SK-N-SH (cell line): ENCODE measurements around the gene IFIT1B. TPM values are rescaled to one million over a fixed set of nuclear protein-coding genes. Genes with fewer than 3 reads are reported as not detected.

ENCODE experiments used
- CTCF ChIA-PET: fragments of 300-600, 350-600 bp; formaldehyde crosslinking; extraction: SDS; loops from one replicate; lab custom pipeline; 2021; lab: Yijun Ruan, JAX
- POLR2A ChIA-PET: fragments of 350-600 bp; sonication (Branson Sonifier 250); formaldehyde crosslinking; extraction: SDS; loops from one replicate; lab custom pipeline; 2020; ENCODE audit warnings: antibody characterized with exemption, inconsistent platforms; lab: Yijun Ruan, JAX
- DNase-seq: peaks from one replicate; pipeline ENCODE4 v3.0.0; 2012
- H2AFZ ChIP-seq: fragments of 200-600 bp; sonication (generic); 2 replicates; pipeline ENCODE4 v1.8.1; 2016; ENCODE audit warnings: antibody characterized with exemption, mild to moderate bottlenecking, low read depth
- H3F3A ChIP-seq: fragments of 200-600 bp; sonication (generic); replicated peaks from 2 replicates; pipeline ENCODE3; 2016; ENCODE audit warnings: antibody characterized with exemption, mild to moderate bottlenecking; ENCODE audit not compliant: insufficient read depth
- H3K27ac ChIP-seq, 2 experiments: fragments of 200-500 bp in 1 of 2; fragments of 200-600 bp in 1 of 2; sonication (Bioruptor generic) in 1 of 2; sonication (generic), shearing (Covaris generic) in 1 of 2; 2 replicates each; pipeline versions ENCODE4 v1.5.1 to v1.6.1; 2014 to 2016; ENCODE audit warnings: low read depth in 2 of 2, inconsistent platforms in 1 of 2, low read length in 1 of 2, mild to moderate bottlenecking in 1 of 2, mixed read lengths in 1 of 2
- H3K27me3 ChIP-seq: fragments of 200-600 bp; sonication (generic), shearing (Covaris generic); 2 replicates; pipeline ENCODE4 v1.6.1; 2016; ENCODE audit warnings: mixed run types; ENCODE audit not compliant: insufficient read depth
- H3K36me3 ChIP-seq, 2 experiments: fragments of 200-500 bp in 1 of 2; fragments of 200-600 bp in 1 of 2; sonication (Bioruptor generic) in 1 of 2; sonication (generic) in 1 of 2; replicated peaks in 1 of 2; 2 replicates each; pipeline versions ENCODE3 to v1.5.1; 2014 to 2016; ENCODE audit warnings: low read length in 1 of 2, mild to moderate bottlenecking in 1 of 2; ENCODE audit not compliant: insufficient read depth in 2 of 2, control insufficient read depth in 1 of 2
- H3K4me1 ChIP-seq, 2 experiments: fragments of 200-500 bp in 1 of 2; fragments of 200-600 bp in 1 of 2; sonication (Bioruptor generic) in 1 of 2; sonication (generic), shearing (Covaris generic) in 1 of 2; 2 replicates each; pipeline versions ENCODE4 v1.5.1 to v1.6.1; 2014 to 2016; ENCODE audit warnings: low read depth in 1 of 2, low read length in 1 of 2, mixed run types in 1 of 2; ENCODE audit not compliant: insufficient read depth in 2 of 2, control insufficient read depth in 1 of 2
- H3K4me2 ChIP-seq: fragments of 200-600 bp; sonication (generic), shearing (Covaris generic); 2 replicates; pipeline ENCODE4 v1.6.1; 2017; ENCODE audit warnings: mixed run types
- H3K4me3 ChIP-seq, 2 experiments: fragments of 200-500 bp in 1 of 2; fragments of 200-600 bp in 1 of 2; sonication (Bioruptor generic) in 1 of 2; sonication (generic), shearing (Covaris generic) in 1 of 2; 2 replicates each; pipeline versions ENCODE4 v1.5.1 to v1.8.1; 2014 to 2016; ENCODE audit warnings: low read depth in 2 of 2, inconsistent platforms in 1 of 2, low read length in 1 of 2, mild to moderate bottlenecking in 1 of 2, mixed read lengths in 1 of 2, moderate library complexity in 1 of 2
- H3K79me2 ChIP-seq: fragments of 200-600 bp; sonication (generic); 2 replicates; pipeline ENCODE4 v1.8.1; 2017; ENCODE audit warnings: mild to moderate bottlenecking; ENCODE audit not compliant: insufficient read depth
- H3K9ac ChIP-seq: fragments of 200-600 bp; sonication (generic); 2 replicates; pipeline ENCODE4 v1.6.1; 2017; ENCODE audit warnings: mixed run types
- H3K9me2 ChIP-seq: fragments of 200-600 bp; sonication (generic); 2 replicates; pipeline ENCODE4 v1.6.1; 2017; ENCODE audit warnings: mixed run types
- H3K9me3 ChIP-seq: fragments of 200-600 bp; sonication (generic); 2 replicates; pipeline ENCODE4 v1.6.1; 2017; ENCODE audit warnings: mixed run types, mild to moderate bottlenecking, moderate library complexity
- H4K20me1 ChIP-seq: fragments of 200-600 bp; sonication (generic); 2 replicates; pipeline ENCODE4 v1.6.1; 2017; ENCODE audit warnings: mild to moderate bottlenecking, mixed run types; ENCODE audit not compliant: insufficient read depth
- EP300 ChIP-seq, 2 experiments: IDR thresholded peaks; 2 replicates each; pipeline versions ENCODE4 v1.4.0 to v1.6.1; 2012; ENCODE audit warnings: borderline replicate concordance in 1 of 2, low read depth in 1 of 2, low read length in 1 of 2
- GATA2 ChIP-seq: sonication (generic); formaldehyde crosslinking; IDR thresholded peaks from 2 replicates; pipeline ENCODE4 v1.5.0; 2020; ENCODE audit warnings: mild to moderate bottlenecking, missing genetic modification reagents
- MXI1 ChIP-seq: IDR thresholded peaks from 2 replicates; pipeline ENCODE4 v1.6.1; 2012; ENCODE audit warnings: mild to moderate bottlenecking, low read depth, low read length, improper control_type of control experiment
- RCOR1 ChIP-seq: fragments of 150-350 bp; IDR thresholded peaks from 2 replicates; pipeline ENCODE4 v1.6.1; 2017; ENCODE audit warnings: antibody characterized with exemption, low read length
- SMC3 ChIP-seq: IDR thresholded peaks from 2 replicates; pipeline ENCODE4 v1.6.1; 2012; ENCODE audit warnings: low read depth, low read length, improper control_type of control experiment
- TAF1 ChIP-seq: IDR thresholded peaks from 2 replicates; pipeline ENCODE4 v1.6.1; 2012; ENCODE audit warnings: low read depth, mild to moderate bottlenecking, low read length, moderate library complexity, borderline replicate concordance
- TEAD4 ChIP-seq: IDR thresholded peaks from 2 replicates; pipeline ENCODE4 v1.4.0; 2012; ENCODE audit warnings: mild to moderate bottlenecking, borderline replicate concordance; ENCODE audit not compliant: insufficient read depth
- WGBS: methylation state at CpG from one replicate; pipeline ENCODE4 v1.1.6; 2017; ENCODE audit warnings: low lambda C conversion rate; 5-methylcytosine and 5-hydroxymethylcytosine counted together
- polyA plus RNA-seq, 3 experiments: library from polyadenylated mRNA; depleted of rRNA; stranded (reverse); fragments of >200 nt; gene quantifications; 2 replicates each; pipeline ENCODE4 v1.2.3, GENCODE V29; 2012
- TF ChIP-seq, protein P1 (sequence below): fragments of 150-350 bp; IDR thresholded peaks from 2 replicates; pipeline ENCODE4 v1.6.1; 2017; ENCODE audit warnings: antibody characterized with exemption, low read length, low read depth, borderline replicate concordance
- TF ChIP-seq, protein P2 (sequence below): fragments of 150-350 bp; IDR thresholded peaks from 2 replicates; pipeline ENCODE4 v1.6.1; 2016; ENCODE audit warnings: mild to moderate bottlenecking, low read depth, low read length
- TF ChIP-seq, protein P3 (sequence below): IDR thresholded peaks from 2 replicates; pipeline ENCODE4 v1.4.0; 2012; ENCODE audit warnings: low read depth, borderline replicate concordance

The IFIT1B gene
- polyA plus RNA-seq, 1 of the 3 experiments (the other 2 are of a cell fraction), result 0.03 TPM

DNA sequence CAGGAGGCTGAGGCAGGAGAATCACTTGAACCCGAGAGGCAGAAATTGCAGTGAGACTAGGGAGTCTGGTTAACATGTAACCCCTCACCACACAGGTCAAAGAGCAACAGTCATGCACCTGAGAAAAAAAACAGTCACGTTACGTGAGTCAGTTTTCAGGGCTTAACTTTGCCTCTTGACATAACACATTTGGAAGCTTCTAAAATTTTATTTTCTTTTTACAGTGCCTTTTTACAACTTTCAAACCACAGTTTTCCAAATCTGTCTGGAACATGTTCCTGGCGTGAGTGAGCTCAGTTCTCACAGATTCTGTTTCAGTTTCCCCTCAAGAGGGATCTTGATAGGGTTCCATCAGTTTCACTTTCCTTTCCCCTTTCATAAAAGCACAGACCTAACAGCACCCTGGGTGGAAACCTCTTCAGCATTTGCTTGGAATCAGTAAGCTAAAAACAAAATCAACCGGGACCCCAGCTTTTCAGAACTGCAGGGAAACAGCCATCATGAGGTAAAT, 45.7 kb upstream of the IFIT1B start (continued):
- TF ChIP-seq TAF1, result no peak
- no peak for TF ChIP-seq MXI1
- no peak for TF ChIP-seq RCOR1

DNA sequence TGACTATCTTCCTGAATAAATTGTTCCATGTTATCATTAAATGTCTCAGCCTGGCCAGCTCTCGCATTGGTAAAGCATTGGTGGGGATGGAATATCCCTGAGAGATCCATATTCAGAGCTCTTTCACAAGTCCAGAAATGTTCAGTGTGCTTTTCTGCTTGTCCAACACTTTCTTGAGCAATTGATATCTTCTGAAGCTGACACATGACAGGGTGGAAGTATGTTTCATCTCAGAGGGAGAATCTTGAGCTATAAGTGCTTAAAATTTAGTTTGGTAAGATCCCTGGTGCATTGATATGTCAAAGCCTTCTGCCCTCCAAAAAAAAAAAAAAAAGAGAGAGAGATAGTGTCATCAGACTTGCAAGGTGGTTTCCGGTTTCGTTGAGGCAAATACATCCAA, 42.6 kb upstream of the IFIT1B start:
- Histone ChIP-seq H3K4me1 (peaks cover 0 to 28% of the 10 kb centered on the region in 2 experiments; a peak in 1 of 4 replicates), H3K27ac (no peak overlapping the region), H3K36me3 (peaks cover 9 to 14% of the 10 kb centered on the region in 2 experiments), H3K9me2 (no peaks in the 10 kb centered on the region), H3K4me2 (no peak overlapping the region), H3K79me2 (no peaks in the 10 kb centered on the region; the same call in 1 of the 2 replicates), H3K9me3 (no peaks in the 10 kb centered on the region), H4K20me1 (no peaks in the 10 kb centered on the region), H3F3A (no peaks in the 10 kb centered on the region), H3K4me3 (no peak overlapping the region), H2AFZ (no peak overlapping the region), H3K27me3 (no peaks in the 10 kb centered on the region), H3K9ac (no peak overlapping the region)
- ChIA-PET POLR2A (no interaction called here), CTCF (no interaction called here)
- WGBS, result 94% methylated on average over 3 of the region's 3 CpGs
- DNase-seq, result no peak
- TF ChIP-seq, protein P1, sequence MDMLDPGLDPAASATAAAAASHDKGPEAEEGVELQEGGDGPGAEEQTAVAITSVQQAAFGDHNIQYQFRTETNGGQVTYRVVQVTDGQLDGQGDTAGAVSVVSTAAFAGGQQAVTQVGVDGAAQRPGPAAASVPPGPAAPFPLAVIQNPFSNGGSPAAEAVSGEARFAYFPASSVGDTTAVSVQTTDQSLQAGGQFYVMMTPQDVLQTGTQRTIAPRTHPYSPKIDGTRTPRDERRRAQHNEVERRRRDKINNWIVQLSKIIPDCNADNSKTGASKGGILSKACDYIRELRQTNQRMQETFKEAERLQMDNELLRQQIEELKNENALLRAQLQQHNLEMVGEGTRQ, result no peak

DNA sequence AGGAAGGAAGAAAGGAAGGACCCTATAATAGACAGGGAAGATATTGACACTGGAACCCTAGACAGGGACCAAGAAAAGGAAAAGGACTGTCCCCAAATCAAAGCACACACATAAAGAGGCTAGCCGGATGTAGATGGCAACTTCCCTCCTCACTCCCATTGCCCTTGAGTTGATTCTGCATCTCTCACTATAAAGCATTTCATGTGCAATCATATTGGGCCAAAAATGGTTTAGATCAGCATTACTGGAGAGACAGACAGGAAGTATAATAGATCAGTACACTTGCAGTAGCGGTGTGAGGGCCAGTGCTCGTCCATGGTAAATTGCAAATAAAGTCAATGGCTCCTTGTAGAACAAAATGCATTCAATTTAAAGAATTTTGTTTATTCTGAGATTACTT, 41.6 kb upstream of the IFIT1B start:
- Histone ChIP-seq H3K9ac (no peak overlapping the region), H3K9me3 (no peaks in the 10 kb centered on the region), H3K36me3 (peaks cover 9 to 17% of the 10 kb centered on the region in 2 experiments), H3K79me2 (peaks cover 8% of the 10 kb centered on the region; the same call in 1 of the 2 replicates), H4K20me1 (no peaks in the 10 kb centered on the region), H3K9me2 (no peaks in the 10 kb centered on the region), H3K4me2 (no peak overlapping the region), H3K27me3 (no peaks in the 10 kb centered on the region), H3K4me3 (no peak overlapping the region), H3K27ac (no peak overlapping the region), H3F3A (no peaks in the 10 kb centered on the region), H3K4me1 (peaks cover 4 to 23% of the 10 kb centered on the region in 2 experiments; a peak in 3 of 4 replicates), H2AFZ (no peak overlapping the region)
- TF ChIP-seq MXI1 (no peak), EP300 (IDR thresholded peaks at IDR 0.05; ENCODE audit: borderline replicate concordance in 1 of 2, low read depth in 1 of 2, low read length in 1 of 2) (no peak), TEAD4 (no peak), SMC3 (no peak), RCOR1 (no peak), GATA2 (CRISPR knock-in tag) (no peak)
- TF ChIP-seq, protein P2, sequence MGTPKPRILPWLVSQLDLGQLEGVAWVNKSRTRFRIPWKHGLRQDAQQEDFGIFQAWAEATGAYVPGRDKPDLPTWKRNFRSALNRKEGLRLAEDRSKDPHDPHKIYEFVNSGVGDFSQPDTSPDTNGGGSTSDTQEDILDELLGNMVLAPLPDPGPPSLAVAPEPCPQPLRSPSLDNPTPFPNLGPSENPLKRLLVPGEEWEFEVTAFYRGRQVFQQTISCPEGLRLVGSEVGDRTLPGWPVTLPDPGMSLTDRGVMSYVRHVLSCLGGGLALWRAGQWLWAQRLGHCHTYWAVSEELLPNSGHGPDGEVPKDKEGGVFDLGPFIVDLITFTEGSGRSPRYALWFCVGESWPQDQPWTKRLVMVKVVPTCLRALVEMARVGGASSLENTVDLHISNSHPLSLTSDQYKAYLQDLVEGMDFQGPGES, result no peak
- TF ChIP-seq, protein P3, sequence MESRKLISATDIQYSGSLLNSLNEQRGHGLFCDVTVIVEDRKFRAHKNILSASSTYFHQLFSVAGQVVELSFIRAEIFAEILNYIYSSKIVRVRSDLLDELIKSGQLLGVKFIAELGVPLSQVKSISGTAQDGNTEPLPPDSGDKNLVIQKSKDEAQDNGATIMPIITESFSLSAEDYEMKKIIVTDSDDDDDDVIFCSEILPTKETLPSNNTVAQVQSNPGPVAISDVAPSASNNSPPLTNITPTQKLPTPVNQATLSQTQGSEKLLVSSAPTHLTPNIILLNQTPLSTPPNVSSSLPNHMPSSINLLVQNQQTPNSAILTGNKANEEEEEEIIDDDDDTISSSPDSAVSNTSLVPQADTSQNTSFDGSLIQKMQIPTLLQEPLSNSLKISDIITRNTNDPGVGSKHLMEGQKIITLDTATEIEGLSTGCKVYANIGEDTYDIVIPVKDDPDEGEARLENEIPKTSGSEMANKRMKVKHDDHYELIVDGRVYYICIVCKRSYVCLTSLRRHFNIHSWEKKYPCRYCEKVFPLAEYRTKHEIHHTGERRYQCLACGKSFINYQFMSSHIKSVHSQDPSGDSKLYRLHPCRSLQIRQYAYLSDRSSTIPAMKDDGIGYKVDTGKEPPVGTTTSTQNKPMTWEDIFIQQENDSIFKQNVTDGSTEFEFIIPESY, result no peak
- WGBS, result 99% methylated on average over 3 of the region's 3 CpGs
- no peak for DNase-seq
- ChIA-PET POLR2A (no interaction called here), CTCF (no interaction called here)
